ENCODE measurements around the gene MEIOSIN.
"Not testable (repeated sequence)": the region's sequence is repeated elsewhere in the genome, so short reads cannot be mapped to it uniquely, and the experiment has no call there.

Gene MEIOSIN

DNA sequence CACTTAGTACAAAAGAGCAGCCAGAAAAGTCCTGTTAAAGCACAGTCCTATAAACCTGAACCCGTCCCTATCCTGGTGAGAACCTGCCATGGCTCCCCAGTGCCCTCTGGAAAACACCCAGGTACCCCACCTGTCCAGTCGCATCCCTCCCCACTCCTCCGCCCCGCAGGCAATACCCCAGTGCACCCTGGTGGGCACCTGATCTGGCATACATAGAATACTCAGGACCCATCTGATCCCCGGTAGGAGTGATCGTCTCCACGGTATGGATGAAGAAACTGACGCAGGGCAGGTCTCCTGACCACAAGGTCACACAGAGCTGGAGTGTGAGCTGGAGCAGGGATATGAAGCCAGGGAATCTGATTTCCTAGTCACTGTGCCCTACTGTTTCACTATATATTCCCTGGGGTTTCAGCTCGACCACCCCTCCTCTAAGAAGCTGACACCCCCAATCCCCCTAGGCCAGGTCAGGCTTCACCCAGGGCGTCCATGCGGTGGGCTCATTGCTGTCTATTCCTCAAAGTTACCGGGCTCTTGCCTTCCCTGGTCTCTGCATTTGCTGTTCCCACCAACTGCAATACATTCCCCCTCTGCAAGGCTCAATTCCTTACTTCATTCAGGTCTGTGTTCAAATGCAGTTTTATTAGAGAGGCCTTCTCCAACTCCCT is 15.1 kb upstream of the MEIOSIN start:
- DNase-seq = no peak

DNA sequence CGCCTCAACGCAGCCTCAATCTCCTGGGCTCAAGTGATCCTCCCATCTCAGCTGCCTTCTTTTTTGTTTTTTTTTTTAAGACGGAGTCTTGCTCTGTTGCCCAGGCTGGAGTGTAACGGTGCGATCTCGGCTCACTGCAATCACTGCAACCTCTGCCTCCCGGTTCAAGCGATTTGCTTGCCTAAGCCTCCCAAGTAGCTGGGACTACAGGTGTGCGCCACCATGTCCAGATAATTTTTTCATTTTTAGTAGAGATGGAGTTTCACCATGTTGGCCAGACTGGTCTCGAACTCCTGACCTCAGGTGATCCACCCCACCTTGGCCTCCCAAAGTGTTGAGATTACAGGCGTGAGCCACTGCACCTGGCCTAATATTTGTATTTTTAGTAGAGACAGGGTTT is 13.2 kb upstream of the MEIOSIN start:
- not testable (repeated sequence) for DNase-seq

- not testable (repeated sequence) for DNase-seq
These were observed 4.6 kb upstream of the MEIOSIN start for GRCh38 chr19:45728683-45729082.

DNA sequence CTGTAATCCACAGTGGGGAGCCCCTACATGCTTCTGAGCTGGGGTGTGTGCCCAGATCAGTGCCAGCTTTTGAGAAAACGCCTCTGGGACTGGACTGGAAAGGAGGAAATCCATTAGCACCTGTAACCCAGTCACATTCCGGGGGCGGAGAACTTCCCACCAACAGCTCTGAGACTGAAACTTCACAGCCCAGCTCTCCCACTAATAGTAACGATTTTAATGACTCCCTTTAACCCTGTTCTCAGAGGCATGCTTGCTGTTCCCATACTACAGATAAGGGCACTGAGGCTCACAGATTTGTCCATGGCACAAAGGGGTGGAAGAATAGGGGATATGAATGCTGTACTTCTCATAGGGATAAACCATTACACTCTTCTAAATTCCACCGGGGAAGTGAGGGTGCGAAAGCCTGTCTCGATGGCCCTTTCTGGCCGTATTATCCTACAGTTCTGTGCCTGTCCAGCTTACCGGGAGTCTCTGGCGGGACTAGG is 3.4 kb upstream of the MEIOSIN start:
- peak; percentile 14 for DNase-seq

DNA sequence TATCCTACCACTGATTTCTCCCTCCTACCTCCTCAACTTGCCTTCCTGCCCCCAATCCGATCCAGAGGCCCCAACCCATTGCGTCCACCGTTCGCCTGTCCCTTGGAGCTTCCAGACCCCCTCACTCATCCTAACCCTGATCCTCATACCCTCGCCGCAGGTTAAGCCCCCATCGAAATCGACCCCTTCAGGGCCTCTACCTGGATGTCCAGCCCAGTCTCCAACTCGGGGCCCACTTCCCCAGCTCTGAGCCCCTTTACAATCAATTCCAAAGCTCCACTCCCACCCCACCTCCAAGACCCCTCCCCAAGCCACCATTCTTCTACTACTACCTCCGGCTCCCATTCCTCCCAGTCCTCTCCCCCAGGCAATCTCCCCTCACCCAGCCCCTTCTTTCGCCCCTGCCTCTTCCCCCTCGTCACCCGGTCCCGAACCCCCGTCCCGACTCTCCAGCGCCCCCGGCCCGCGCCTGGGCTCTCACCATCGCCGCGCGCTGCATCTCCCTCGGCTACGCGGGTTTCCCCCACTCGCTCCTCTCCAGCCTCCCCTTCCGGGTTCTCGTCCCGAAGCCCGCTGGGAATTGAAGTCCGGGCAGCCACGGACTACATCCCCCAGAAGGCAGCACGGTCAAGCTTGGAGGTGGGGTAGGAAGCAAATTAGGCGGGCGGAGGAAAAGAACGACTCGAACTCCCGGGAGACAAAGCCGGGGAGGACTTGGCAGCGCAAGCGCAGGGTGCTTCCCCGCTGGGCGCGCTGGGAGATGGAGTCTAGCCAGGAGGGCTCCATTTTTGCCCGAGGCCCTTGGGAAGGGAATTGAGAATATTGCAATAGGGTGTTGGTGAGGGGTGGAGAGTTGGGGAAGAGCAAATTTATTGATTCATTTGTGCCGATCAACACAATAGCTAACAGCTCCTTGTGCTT is 2.6 kb upstream of the MEIOSIN start, which contains the start of gene FBXO46:
Gene FBXO46, minus strand, starts transcription at position 529 of the 921 bp plus-strand sequence. CDS start 17,401 bp downstream, outside the sequence.
- peak; percentile 98 for DNase-seq

DNA sequence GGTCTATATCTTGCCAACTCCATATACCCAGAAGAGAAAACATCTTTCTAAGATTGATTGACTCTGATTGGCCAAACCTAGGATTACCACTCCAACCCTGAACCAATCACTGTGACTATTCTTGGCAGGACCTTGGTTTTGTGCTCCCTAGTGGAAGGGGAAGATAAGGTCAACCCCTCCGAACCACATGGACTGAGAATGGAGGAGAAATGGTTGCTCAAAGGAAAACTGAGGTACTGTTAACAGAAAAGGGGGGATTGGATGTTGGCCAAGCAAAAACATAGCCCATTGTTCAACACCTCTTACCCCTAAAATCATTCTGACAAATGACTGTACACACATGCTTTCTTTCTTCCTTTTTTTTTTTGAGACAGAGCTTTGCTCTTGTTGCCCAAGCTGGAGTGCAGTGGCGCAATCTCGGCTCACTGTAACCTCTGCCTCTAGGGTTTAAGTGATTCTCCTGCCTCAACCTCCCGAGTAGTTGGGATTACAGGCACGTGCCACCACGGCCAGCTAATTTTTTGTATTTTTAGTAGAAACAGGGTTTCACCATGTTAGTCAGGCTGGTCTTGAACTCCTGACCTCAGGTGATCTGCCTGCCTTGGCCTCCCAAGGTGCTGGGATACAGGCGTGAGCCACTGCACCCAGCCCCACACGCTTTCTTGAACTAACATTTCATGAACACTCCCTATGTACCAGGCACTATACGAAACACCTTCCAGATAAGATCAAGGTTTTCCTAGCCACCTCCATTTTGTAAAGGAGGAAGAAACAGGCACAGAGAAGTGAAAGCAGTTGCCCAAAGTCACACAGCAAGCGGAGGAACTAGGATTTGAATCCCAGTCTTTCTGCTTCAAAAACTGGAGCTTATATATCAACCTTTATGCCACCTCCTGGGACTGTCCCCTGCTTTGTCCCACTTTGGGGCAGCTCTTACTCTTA is 6.5 kb downstream of the MEIOSIN start:
- DNase-seq = peak; percentile 58

DNA sequence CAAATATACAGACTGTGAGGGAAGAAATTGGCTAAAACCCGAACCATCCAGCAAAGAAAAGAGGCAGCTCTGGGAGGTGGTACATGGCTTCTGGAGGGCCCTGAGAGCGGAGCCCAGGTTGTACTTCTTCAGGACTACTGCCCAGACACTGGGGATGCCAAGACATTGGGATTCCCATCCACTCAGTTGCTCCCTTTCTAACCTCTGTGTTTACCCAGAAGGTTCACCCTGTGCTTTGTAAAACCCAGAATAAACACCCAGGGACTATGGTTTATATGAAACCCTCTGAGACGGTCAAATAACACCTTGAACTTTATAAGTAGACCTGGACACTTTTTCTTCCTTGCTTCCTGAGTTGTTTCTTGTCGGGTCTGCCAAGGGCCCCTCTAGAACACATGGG is 9.7 kb downstream of the MEIOSIN start:
- DNase-seq = no peak

DNA sequence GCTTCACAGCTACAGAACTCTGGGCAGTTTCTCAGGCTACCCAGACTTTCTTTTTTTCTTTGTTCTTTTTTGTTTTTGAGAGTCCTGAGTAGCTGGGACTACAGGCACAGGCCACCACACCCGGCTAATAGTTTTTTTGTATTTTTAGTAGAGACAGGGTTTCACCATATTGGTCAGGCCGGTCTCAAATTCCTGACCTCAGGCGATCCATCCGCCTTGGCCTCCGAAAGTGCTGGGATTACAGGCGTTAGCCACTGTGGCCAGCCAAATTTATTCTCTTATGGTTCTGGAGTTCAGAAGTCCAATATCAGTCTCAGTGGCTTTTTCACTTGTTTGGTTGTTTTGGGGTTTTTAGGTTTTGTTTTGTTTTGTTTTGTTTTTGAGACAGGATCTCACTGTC is 12.4 kb downstream of the MEIOSIN start:
- DNase-seq = no peak

DNA sequence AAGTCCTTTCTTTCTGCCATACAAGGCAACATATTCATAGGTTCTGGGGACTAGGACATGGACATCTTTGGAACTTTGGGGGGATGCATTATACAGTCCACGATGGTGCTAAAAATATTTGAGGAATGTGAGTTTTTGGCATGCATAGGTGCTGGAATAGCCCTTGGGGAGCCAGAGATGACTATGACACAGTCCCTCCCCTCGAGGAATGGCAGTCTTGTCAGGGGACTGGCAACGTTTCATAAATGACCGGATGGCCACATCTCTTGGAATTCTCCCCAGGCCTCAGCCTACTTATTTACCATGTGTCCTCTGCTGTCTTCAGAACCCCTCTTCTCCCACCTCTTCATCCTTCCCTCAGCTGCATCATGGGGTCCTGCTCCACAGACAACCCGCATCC is 13.6 kb downstream of the MEIOSIN start:
- no peak for DNase-seq

DNA sequence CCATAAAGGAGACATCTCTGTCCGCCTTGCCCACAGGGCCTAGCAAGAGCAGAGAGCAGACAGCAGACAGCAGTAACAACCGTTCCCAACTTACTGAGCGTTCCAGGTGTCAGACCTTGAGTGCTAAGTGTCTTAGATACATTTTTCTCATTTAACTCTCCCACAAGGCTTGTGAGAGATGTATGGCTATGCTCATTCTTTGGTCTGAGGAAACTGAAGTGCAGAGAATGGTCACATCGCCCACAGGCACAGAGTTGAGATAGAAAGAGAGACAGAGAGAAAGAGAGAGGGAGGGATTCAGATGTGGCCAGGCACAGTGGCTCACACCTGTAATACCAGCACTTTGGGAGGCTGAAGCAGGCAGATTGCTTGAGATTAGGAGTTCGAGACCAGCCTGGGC is 14.3 kb downstream of the MEIOSIN start:
- DNase-seq = no peak

- not testable (repeated sequence) for DNase-seq
These were observed 18.2 kb downstream of the MEIOSIN start for GRCh38 chr19:45751483-45751882.

DNA sequence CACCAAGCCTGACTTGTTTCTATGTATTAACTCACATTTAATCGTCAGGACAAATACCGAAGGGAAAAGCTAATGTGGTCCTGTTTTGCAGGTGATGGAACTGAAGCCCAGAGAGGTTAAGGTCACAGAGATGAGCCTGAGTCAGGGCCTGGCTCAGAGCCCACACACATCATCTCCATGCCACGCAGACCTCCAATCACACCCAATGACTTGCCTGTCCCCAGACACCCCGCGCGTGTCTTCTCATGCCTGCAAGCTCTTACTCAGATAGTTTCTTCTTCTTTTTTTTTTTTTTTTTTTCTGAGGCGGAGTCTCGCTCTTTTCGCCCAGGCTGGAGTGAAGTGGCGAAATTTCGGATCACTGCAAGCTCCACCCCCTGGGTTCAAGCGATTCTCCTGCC is 19.4 kb downstream of the MEIOSIN start:
- DNase-seq = no peak

DNA sequence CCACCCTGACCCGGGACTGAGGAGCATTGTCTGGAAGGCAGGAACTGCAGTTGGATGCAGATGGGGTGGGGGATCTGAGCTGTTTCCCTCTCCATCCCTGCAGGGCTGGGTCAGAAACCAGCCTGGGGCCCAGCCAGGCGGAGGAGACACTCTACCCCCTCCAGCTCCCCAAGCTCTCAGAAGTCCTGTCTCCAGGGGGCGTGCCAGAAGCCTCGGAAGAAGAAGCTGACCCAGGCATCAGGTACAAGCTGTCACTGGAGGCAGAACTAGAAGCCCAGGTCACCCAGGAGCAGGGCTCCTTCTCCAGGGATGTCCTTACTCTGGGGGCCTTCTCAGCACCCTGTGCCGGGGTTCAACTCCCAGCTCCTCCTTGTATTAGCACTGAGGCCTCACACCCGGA is 20.3 kb downstream of the MEIOSIN start:
- no peak for DNase-seq

DNA sequence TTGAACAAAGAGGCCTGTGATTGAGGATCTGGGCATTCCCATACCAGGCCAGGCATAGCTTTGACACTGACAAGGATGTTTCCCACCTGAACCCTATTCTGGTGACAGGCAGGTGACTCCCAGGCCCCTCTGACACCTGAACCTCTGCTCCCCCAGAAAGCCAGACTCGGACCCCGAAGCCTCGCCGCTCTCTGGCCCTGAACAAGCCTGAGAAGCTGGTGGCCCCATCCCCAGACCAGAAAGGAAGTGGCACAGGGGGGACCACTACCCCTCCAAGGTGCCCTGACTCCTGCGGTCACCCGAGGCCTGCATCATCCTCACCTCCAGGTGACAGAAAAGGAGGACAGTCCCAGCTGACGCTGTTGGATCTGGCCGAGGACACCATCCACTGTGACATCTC is 21.1 kb downstream of the MEIOSIN start:
- DNase-seq = no peak

DNA sequence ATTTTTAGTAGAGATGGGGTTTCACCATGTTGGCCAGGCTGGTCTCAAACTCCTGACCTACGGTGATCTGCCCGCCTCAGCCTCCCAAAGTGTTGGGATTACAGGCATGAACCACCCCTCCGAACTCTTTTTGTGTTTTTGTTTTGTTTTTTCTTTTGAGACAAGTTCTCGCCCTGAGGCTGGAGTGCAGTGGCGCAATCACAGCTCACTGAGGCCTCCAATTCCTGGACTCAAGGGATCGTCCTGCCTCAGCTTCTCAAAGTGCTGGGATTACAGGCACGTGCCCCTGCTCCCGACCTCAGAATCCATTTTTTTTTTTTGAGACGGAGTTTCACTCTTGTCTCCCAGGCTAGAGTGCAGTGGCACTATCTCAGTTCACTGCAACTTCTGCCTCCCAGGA is 24.5 kb downstream of the MEIOSIN start:
- no peak for DNase-seq

DNA sequence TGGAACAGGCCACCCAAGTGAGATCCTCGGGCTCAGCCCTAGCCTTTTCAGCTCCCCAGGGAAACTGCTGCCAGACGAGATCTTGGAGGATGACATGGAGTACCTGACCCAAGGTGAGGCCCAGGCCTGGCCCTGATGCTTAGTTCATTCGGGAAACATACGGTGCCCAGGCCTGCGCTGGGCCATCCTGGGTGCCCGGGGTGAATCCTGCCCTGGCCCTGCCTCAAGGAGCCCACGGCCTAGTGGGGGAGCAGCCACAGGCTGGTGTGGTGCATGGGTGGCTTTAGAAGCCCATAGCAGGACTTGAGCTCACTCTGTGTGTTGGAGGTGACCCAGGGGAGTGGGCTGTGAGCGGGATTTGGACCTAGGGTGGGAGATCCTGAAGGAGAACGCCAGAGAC is 25.7 kb downstream of the MEIOSIN start:
- DNase-seq = no peak

- DNase-seq = no peak
These were observed 28.5 kb downstream of the MEIOSIN start for GRCh38 chr19:45761714-45762113.

DNA sequence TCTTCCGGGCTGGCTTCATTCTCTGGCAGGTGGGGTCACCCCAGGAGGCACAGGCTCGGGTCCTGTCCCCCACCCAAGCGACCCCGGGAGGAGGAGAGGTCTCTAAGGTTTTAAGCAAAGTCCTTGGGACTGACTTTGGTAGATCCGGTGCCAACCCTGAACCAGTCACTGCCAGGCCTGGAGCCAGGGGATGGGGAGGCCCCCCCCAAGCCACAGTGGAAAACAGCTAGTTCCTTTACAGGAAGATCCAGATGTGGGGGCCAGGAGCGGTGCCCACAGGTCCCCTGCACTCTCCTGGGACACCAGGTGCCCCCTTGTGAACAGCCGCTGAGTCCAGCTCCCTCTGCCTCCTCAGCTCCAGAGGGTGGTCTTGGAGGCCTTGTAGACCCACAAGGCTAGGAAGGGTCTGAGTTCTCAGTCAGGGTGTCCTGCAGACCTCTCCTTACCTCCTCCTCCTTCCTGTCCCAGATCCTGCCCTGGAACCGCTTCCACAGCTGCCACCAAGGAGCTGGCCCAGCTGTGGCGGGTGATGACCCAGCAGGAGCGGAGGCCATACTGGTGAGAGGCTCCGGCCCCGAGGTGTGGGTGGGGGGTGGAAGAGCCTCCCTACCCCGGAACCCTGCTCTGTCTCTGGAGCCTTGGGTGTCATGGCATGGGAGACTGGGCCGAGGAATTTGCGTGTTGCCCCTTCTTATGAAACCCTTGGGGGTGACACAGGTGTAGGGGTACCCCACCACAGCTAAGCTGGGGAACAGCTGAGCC is 29.8 kb downstream of the MEIOSIN start:
- no peak for DNase-seq

DNA sequence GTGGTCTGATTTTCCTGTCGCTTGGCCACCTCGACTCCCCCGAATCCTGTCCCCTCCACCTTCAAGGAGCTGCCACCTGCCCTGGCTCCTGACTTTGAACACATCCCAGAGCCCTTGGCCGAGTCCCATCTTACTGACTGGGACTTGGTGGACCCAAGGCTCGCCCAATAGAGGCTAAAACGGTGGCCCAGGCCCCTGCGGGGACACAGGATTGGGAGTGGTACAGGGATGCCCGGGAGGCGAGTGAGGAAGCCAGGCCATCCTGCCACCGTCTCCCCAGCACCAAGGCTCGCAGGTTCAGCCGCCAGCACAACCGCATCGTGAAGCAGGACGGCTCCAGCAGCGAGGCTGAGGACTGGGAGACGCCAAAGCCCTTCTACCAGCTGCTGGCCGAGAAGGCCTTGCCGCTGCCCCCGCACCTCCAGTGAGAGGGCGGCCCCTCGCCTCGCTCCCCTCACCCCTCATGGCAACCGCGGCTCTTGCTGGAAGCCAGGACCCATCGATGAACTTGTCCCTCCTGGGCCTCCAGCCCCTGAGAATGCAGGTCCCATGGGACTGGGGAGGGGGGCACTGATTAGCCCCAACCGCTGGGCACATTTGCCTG is 30.6 kb downstream of the MEIOSIN start:
- DNase-seq = no peak

DNA sequence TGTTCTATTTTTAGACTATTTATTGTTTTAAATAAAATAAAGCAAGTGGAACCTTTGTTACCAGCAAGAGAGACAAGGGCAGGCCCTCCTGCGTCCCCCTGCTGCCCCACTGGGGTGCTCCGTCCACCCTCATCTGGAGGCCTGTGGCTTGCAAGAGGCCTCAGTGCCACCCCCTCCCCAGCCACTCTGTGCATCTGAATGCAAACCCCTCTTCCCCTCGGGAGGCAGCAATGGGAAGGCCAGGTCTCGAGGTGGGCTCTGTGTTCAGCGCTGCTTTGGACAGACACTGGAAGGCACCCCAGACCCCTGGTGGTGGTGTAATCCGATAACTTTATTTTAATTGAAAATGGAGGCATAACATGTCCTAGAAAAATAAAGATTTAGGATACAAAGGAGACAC is 31.2 kb downstream of the MEIOSIN start:
- no peak for DNase-seq

DNA sequence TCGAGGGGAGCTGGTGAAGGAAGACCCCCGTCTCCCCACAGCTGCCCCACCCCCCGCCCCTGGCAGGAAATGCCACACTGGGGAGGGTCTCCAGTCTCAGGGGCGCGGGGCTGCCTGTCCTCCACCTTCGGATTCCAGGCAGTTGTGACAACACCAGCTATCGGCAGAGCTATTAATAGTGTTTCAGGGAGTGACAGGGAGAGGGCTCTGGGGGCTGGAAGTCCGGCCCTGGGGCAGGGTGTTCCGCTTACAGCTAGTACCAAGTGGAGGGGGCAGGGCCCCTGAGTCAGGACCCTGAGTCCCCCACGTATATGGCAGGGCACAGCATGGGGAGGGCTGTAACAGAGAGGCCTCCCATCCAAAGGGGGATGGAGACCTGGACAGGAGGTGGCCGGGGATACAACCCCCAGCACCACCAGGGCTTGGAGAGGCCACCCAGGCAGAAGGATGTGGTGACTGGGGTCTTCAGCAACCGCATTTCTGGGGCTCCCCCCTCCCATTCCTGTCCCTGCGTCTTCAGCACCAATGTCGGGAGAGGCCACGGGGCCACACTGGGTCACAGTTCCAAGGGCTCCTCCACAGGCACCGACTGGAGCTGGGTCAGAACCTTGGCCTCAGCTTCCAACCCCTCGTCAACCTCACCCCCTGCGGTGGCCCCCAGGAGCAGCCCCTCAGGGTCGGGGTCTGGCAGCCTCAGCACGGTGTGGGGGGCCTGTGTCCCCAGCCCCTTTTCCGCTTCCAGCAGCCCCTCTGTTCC is 31.9 kb downstream of the MEIOSIN start:
- DNase-seq = no peak

Measured in hematopoietic multipotent progenitor cell treated with erythropoietin and hydrocortisone succinate and interleukin-3 and kit ligand, for 8 days (in vitro differentiated cells).